Cardiac muscle cell (in vitro differentiated cells and primary cell): ENCODE results near the gene CFAP61. TPM values are rescaled to one million over a fixed set of nuclear protein-coding genes. Genes with fewer than 3 reads are reported as not detected.
"Not testable (repeated sequence)": the region's sequence is repeated elsewhere in the genome, so short reads cannot be mapped to it uniquely, and the experiment has no call there.

Experiments
- DNase-seq, 2 donors: peaks; one replicate each; pipeline versions ENCODE4 v3.0.0 to v3.0.0-alpha.2; 2010 to 2017; ENCODE audit warnings: low read depth in 1 of 2, low spot score in 1 of 2
- H3K27ac ChIP-seq: fragments of 200-600 bp; sonication (generic); 2 replicates; pipeline ENCODE4 v1.5.1; 2016
- H3K27me3 ChIP-seq: fragments of 200-600 bp; sonication (generic); 2 replicates; pipeline ENCODE4 v1.6.0; 2016; ENCODE audit warnings: control low read depth
- H3K36me3 ChIP-seq: fragments of 200-600 bp; sonication (generic); 2 replicates; pipeline ENCODE4 v1.5.1; 2016; ENCODE audit warnings: control low read depth
- H3K4me1 ChIP-seq: fragments of 200-600 bp; sonication (generic); 2 replicates; pipeline ENCODE4 v1.8.1; 2017; ENCODE audit warnings: low read depth, mild to moderate bottlenecking, mixed run types
- H3K4me3 ChIP-seq: fragments of 200-600 bp; sonication (generic); 2 replicates; pipeline ENCODE4 v1.5.1; 2016; ENCODE audit warnings: mild to moderate bottlenecking
- H3K9me3 ChIP-seq: fragments of 200-600 bp; sonication (generic); 2 replicates; pipeline ENCODE4 v1.5.1; 2017; ENCODE audit warnings: low read depth, mild to moderate bottlenecking, control low read depth
- CTCF ChIP-seq: IDR thresholded peaks from 2 replicates; pipeline ENCODE4 v1.5.1; 2012; ENCODE audit warnings: low read depth, mild to moderate bottlenecking, low read length
- polyA plus RNA-seq: library from polyadenylated mRNA; unstranded; fragments of >200 nt; fragmentation: Nextera tagmentation; extraction: Ambion mirVana; gene quantifications from 2 replicates; pipeline ENCODE4 v1.2.1, GENCODE V29; 2016
- total RNA-seq: library from RNA; depleted of rRNA; stranded (reverse); fragments of >200 nt; gene quantifications from 2 replicates; pipeline ENCODE4 v1.2.3, GENCODE V29; 2016

Gene CFAP61
- total and polyA plus RNA-seq, 2 experiments from 2014 or later, result 0.44 TPM; not detected in 1

- Histone ChIP-seq H3K36me3 (no peaks in the 10 kb centered on the region), H3K4me3 (no peak overlapping the region), H3K27ac (no peak overlapping the region), H3K27me3 (no peaks in the 10 kb centered on the region), H3K9me3 (no peaks in the 10 kb centered on the region), H3K4me1 (peaks cover 9% of the 10 kb centered on the region)
- no peak for TF ChIP-seq CTCF
- DNase-seq, result no peak
Observed at GRCh38 chr20:20217621-20218020, 165.3 kb downstream of the CFAP61 start.

GRCh38 chr20:20218106-20218505, 165.8 kb downstream of the CFAP61 start:
- H3K9me3 ChIP-seq, DNase-seq, H3K4me1 ChIP-seq, H3K4me3 ChIP-seq, H3K27ac ChIP-seq, H3K36me3 ChIP-seq, H3K27me3 ChIP-seq: not testable (repeated sequence)

- no peak for DNase-seq
- Histone ChIP-seq H3K27ac (no peak overlapping the region), H3K4me3 (no peak overlapping the region), H3K27me3 (no peaks in the 10 kb centered on the region), H3K36me3 (no peaks in the 10 kb centered on the region), H3K9me3 (no peaks in the 10 kb centered on the region), H3K4me1 (peaks cover 9% of the 10 kb centered on the region)
- no peak for TF ChIP-seq CTCF
Observed at GRCh38 chr20:20219016-20219415, 166.7 kb downstream of the CFAP61 start.

- H3K27ac ChIP-seq, result no peak overlapping the region
- H3K27me3 ChIP-seq, result no peaks in the 10 kb centered on the region
- no peak for TF ChIP-seq CTCF
- H3K9me3 ChIP-seq, result no peaks in the 10 kb centered on the region
- no peak overlapping the region for H3K4me3 ChIP-seq
- H3K4me1 ChIP-seq, result peaks cover 9% of the 10 kb centered on the region
- no peaks in the 10 kb centered on the region for H3K36me3 ChIP-seq
- DNase-seq, result no peak
Observed at GRCh38 chr20:20220134-20220533, 167.8 kb downstream of the CFAP61 start.

- Histone ChIP-seq H3K36me3 (no peaks in the 10 kb centered on the region), H3K9me3 (no peaks in the 10 kb centered on the region), H3K4me3 (no peak overlapping the region), H3K27me3 (no peaks in the 10 kb centered on the region), H3K27ac (no peak overlapping the region), H3K4me1 (no peaks in the 10 kb centered on the region)
- no peak for TF ChIP-seq CTCF
- DNase-seq, result no peak
Observed at GRCh38 chr20:20223981-20224380, 171.6 kb downstream of the CFAP61 start.

- no peak for DNase-seq
- no peak overlapping the region for H3K4me3 ChIP-seq
- H3K27me3 ChIP-seq, result no peaks in the 10 kb centered on the region
- TF ChIP-seq CTCF, result no peak
- H3K9me3 ChIP-seq, result no peaks in the 10 kb centered on the region
- H3K36me3 ChIP-seq, result no peaks in the 10 kb centered on the region
- H3K27ac ChIP-seq, result no peak overlapping the region
- no peaks in the 10 kb centered on the region for H3K4me1 ChIP-seq
Observed at GRCh38 chr20:20224806-20225205, 172.5 kb downstream of the CFAP61 start.
